ENCODE results near the gene ME1. TPM values are rescaled to one million over a fixed set of nuclear protein-coding genes. Genes with fewer than 3 reads are reported as not detected.
"Not testable (repeated sequence)": the region's sequence is repeated elsewhere in the genome, so short reads cannot be mapped to it uniquely, and the experiment has no call there.

ME1 gene
- total RNA-seq, 1 experiment from 2014 or later: 17.8 TPM

DNA sequence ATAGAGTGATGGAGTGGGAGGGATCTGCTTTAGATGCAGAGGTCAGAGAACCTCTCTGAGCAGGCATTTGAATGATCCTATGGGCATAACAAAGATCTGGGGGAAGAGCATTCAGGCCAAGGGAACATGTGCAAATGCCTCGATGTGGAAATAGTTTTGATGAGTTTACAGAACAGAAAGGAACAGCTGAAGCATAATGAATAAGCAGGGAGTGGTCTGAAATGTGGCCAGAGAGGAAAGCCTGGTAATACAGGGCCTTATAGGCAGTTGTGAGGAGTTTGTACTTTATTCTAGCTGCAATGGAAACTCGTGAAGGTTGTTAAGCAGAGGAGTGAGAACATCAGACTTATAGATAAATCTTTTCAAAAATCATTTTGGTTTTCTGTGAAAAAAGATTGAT lies 33.0 kb upstream of the ME1 start:
- Mint-ChIP-seq H3K27me3 (ENCODE audit: insufficient read depth, unreplicated experiment) (no peaks in the 10 kb centered on the region), H3K4me3 (ENCODE audit: unreplicated experiment) (no peak overlapping the region), H3K36me3 (ENCODE audit: insufficient read depth, unreplicated experiment) (no peaks in the 10 kb centered on the region), H3K4me1 (ENCODE audit: insufficient read depth, unreplicated experiment) (peaks cover 17% of the 10 kb centered on the region), H3K27ac (ENCODE audit: low read depth, unreplicated experiment) (peak overlapping the region; percentile 4), H3K9me3 (ENCODE audit: unreplicated experiment) (no peaks in the 10 kb centered on the region)
- no TSS peak for BruUV-seq (replicated peaks)
- TF ChIP-seq, protein P1, sequence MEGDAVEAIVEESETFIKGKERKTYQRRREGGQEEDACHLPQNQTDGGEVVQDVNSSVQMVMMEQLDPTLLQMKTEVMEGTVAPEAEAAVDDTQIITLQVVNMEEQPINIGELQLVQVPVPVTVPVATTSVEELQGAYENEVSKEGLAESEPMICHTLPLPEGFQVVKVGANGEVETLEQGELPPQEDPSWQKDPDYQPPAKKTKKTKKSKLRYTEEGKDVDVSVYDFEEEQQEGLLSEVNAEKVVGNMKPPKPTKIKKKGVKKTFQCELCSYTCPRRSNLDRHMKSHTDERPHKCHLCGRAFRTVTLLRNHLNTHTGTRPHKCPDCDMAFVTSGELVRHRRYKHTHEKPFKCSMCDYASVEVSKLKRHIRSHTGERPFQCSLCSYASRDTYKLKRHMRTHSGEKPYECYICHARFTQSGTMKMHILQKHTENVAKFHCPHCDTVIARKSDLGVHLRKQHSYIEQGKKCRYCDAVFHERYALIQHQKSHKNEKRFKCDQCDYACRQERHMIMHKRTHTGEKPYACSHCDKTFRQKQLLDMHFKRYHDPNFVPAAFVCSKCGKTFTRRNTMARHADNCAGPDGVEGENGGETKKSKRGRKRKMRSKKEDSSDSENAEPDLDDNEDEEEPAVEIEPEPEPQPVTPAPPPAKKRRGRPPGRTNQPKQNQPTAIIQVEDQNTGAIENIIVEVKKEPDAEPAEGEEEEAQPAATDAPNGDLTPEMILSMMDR (IDR thresholded peaks at IDR 0.05; ENCODE audit: unreplicated experiment): no peak
- DNase-seq (ENCODE audit: unreplicated experiment): peak; percentile 55
- POLR2A ChIA-PET: interaction anchor here (0.7 to 1.8 kb wide), 3 partner anchors 9 to 34 kb away, joined by 4 to 12 read pairs (median 5); partner anchors contain the start of gene ME1
- CTCF ChIA-PET: interaction anchor here (0.9 to 3.4 kb wide), 2 partner anchors 20 to 49 kb away, joined by 3 to 19 read pairs; partner anchors contain the start of gene PRSS35
- intact Hi-C loops (cut with micrococcal nuclease): no loop called here

DNA sequence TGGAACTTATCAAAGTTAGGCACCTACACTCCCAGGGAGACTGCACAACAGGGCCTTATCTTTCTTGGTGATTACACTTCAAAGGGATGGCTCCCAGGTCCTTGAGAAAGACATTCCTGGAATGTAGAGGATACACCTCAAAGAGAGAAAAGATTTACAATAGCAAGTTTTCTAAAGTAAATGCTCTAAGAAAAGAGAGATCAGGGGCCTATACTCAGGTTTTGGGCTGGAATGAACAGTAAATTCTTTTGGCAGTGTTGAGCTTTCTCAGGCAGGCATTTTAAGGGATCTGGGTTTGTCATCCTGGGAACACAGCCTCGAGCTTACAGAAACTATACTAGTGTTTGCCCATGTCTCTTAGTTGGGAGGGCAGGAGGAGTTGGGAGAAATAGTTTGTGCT lies 31.7 kb upstream of the ME1 start:
- H3K9me3 Mint-ChIP-seq (ENCODE audit: unreplicated experiment): no peaks in the 10 kb centered on the region
- no peaks in the 10 kb centered on the region for H3K36me3 Mint-ChIP-seq (ENCODE audit: insufficient read depth, unreplicated experiment)
- ChIA-PET POLR2A (interaction anchor here (0.6 to 1.3 kb wide), 2 partner anchors 9 to 189 kb away, joined by 3 to 4 read pairs; no protein-coding TSS in a partner anchor), CTCF (no interaction called here)
- no TSS peak for BruUV-seq (replicated peaks)
- TF ChIP-seq, protein P1 (IDR thresholded peaks at IDR 0.05; ENCODE audit: unreplicated experiment): no peak
- peaks cover 17% of the 10 kb centered on the region for H3K4me1 Mint-ChIP-seq (ENCODE audit: insufficient read depth, unreplicated experiment)
- no peaks in the 10 kb centered on the region for H3K27me3 Mint-ChIP-seq (ENCODE audit: insufficient read depth, unreplicated experiment)
- intact Hi-C loops (cut with micrococcal nuclease): no loop called here
- DNase-seq (ENCODE audit: unreplicated experiment): no peak
- no peak overlapping the region for H3K4me3 Mint-ChIP-seq (ENCODE audit: unreplicated experiment)
- no peak overlapping the region for H3K27ac Mint-ChIP-seq (ENCODE audit: low read depth, unreplicated experiment)

DNA sequence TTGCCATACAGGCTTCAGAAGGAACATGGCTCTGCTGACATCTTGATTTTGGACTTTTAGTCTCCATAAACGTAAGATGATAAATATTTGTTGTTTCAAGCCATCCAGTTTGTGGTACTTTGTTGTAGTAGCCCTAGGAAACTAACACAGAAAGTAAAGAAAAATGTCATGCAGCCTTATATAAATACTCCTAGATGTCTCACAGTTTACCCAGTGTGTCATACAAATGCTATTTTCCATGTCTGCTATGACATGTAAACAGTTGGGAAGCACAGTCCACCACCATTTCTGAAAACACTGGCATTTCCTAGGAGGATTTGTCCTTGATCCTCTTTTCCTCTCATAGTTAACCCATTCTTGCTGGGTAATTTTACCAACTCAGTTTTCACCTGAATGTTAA lies 30.6 kb upstream of the ME1 start:
- POLR2A ChIA-PET: no interaction called here
- no peak overlapping the region for H3K4me3 Mint-ChIP-seq (ENCODE audit: unreplicated experiment)
- no peak for DNase-seq (ENCODE audit: unreplicated experiment)

DNA sequence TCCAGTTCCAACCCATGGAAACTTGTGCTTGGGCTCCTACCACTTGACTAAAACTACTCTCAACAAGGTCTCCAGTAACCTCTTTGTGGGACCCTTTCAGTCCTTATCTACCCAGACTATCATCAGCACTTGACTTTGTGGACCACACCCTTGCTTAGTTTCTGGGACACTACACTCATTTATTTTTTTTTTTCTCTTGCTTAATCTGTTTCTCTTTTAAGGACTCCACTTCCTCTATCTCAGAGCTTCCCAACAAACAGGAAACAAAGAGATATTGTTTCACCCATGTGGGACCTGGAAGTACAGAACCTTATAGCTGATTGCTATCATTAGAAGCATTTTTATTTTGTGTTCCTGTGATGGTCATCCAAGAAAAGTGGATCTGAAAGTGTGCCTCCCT lies 28.8 kb upstream of the ME1 start:
- no peak for DNase-seq (ENCODE audit: unreplicated experiment)
- ChIA-PET POLR2A (no interaction called here), CTCF (interaction anchor here (0.6 to 2.1 kb wide), 3 partner anchors 33 to 52 kb away, joined by 3 to 10 read pairs (median 6); partner anchors contain the start of gene PRSS35)

More for the DNA sequence above, 30.6 kb upstream of the ME1 start:
- H3K4me1 Mint-ChIP-seq (ENCODE audit: insufficient read depth, unreplicated experiment): peaks cover 17% of the 10 kb centered on the region
- H3K27ac Mint-ChIP-seq (ENCODE audit: low read depth, unreplicated experiment): no peak overlapping the region
- CTCF ChIA-PET: no interaction called here
- H3K36me3 Mint-ChIP-seq (ENCODE audit: insufficient read depth, unreplicated experiment): no peaks in the 10 kb centered on the region
- TF ChIP-seq, protein P1 (IDR thresholded peaks at IDR 0.05; ENCODE audit: unreplicated experiment): no peak
- no TSS peak for BruUV-seq (replicated peaks)
- intact Hi-C loops (cut with micrococcal nuclease): no loop called here
- H3K27me3 Mint-ChIP-seq (ENCODE audit: insufficient read depth, unreplicated experiment): no peaks in the 10 kb centered on the region
- H3K9me3 Mint-ChIP-seq (ENCODE audit: unreplicated experiment): no peaks in the 10 kb centered on the region

DNA sequence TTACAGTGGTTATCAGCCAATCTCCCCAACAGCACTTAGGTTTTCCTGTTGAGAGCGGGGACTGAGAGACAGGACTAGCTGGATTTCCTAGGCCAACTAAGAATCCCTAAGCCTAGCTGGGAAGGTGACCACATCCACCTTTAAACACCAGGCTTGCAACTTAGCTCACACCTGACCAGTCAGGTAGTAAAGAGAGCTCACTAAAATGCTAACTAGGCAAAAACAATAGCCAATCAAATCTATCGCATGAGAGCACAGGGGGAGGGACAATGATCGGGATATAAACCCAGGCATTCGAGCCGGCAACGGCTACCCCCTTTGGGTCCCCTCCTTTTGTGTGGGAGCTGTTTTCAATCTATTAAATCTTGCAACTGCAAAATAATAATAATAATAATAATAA lies 19.2 kb upstream of the ME1 start:
- H3K27ac Mint-ChIP-seq (ENCODE audit: low read depth, unreplicated experiment); H3K36me3 Mint-ChIP-seq (ENCODE audit: insufficient read depth, unreplicated experiment); intact Hi-C loops (cut with micrococcal nuclease); POLR2A ChIA-PET; H3K27me3 Mint-ChIP-seq (ENCODE audit: insufficient read depth, unreplicated experiment); BruUV-seq (replicated peaks); DNase-seq (ENCODE audit: unreplicated experiment); H3K4me3 Mint-ChIP-seq (ENCODE audit: unreplicated experiment); H3K9me3 Mint-ChIP-seq (ENCODE audit: unreplicated experiment); H3K4me1 Mint-ChIP-seq (ENCODE audit: insufficient read depth, unreplicated experiment): not testable (repeated sequence)
- CTCF ChIA-PET: interaction anchor here (0.5 kb wide), 1 partner anchor 119 kb away, joined by 3 read pairs; no protein-coding TSS in a partner anchor

More for the DNA sequence above, 28.8 kb upstream of the ME1 start:
- BruUV-seq (replicated peaks): no TSS peak
- Mint-ChIP-seq H3K4me1 (ENCODE audit: insufficient read depth, unreplicated experiment) (peaks cover 12% of the 10 kb centered on the region), H3K36me3 (ENCODE audit: insufficient read depth, unreplicated experiment) (no peaks in the 10 kb centered on the region), H3K27me3 (ENCODE audit: insufficient read depth, unreplicated experiment) (no peaks in the 10 kb centered on the region), H3K27ac (ENCODE audit: low read depth, unreplicated experiment) (no peak overlapping the region), H3K4me3 (ENCODE audit: unreplicated experiment) (no peak overlapping the region), H3K9me3 (ENCODE audit: unreplicated experiment) (no peaks in the 10 kb centered on the region)
- TF ChIP-seq, protein P1 (IDR thresholded peaks at IDR 0.05; ENCODE audit: unreplicated experiment): no peak
- intact Hi-C loops (cut with micrococcal nuclease): no loop called here

DNA sequence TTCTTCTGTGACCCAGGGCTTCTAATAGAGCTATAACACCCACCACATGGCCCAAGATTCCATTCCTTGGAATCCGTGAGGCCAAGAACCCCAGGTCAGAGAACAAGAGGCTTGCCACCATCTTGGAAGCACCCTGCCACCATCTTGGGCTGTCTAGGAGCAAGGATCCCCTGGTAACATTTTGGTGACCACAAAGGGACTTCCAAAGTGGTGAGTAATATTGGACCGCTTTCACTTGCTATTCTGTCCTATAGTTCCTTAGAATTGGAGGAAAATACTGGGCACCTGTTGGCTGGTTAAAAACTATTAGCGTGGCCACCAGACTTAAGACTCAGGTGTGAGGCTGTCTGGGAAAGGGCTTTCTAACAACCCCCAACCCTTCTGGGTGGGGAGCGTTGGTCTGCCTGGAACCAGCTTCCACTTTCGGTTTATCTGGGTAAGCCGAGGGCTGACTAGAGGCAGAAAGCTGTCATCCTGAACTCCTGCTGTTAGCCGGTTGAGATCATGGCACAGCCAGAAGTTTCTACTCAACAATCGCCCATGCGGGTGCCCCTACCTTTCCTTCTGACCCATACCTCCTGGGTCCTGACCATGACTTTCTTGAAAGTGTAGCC lies 13.3 kb upstream of the ME1 start:
- POLR2A ChIA-PET: interaction anchor here (1.1 kb wide), 1 partner anchor 10 kb away, joined by 3 read pairs; no protein-coding TSS in a partner anchor

More for the DNA sequence above, 13.3 kb upstream of the ME1 start:
- DNase-seq (ENCODE audit: unreplicated experiment); H3K27ac Mint-ChIP-seq (ENCODE audit: low read depth, unreplicated experiment); H3K36me3 Mint-ChIP-seq (ENCODE audit: insufficient read depth, unreplicated experiment); H3K9me3 Mint-ChIP-seq (ENCODE audit: unreplicated experiment); intact Hi-C loops (cut with micrococcal nuclease); BruUV-seq (replicated peaks); H3K4me1 Mint-ChIP-seq (ENCODE audit: insufficient read depth, unreplicated experiment); H3K4me3 Mint-ChIP-seq (ENCODE audit: unreplicated experiment); H3K27me3 Mint-ChIP-seq (ENCODE audit: insufficient read depth, unreplicated experiment): not testable (repeated sequence)
- CTCF ChIA-PET: interaction anchor here (1.0 kb wide), 2 partner anchors 9 to 20 kb away, joined by 3 read pairs; no protein-coding TSS in a partner anchor
